A673 (cell line): ENCODE data around the gene UBE2E3.

Source experiments
- CTCF ChIP-seq: fragments of 300-800, 200-600 bp; sonication (generic); conservative IDR thresholded peaks from 2 replicates; pipeline ENCODE4 v1.5.1; 2017; ENCODE audit warnings: low read depth, mild to moderate bottlenecking, antibody characterized with exemption, low read length, moderate library complexity, mixed read lengths
- EZH2 ChIP-seq: fragments of 200-600 bp; sonication (generic); IDR thresholded peaks from 2 replicates; pipeline ENCODE4 v1.6.1; 2017; ENCODE audit warnings: borderline replicate concordance, low read depth, mild to moderate bottlenecking, mixed read lengths, antibody characterized with exemption, low read length; ENCODE audit not compliant: poor library complexity, severe bottlenecking

GRCh38 chr2:181005809-181006208 is 25.4 kb downstream of the UBE2E3 start:
- TF ChIP-seq CTCF (no peak), EZH2 (no peak)
